HG03196 (cell line): ENCODE measurements around the gene RACGAP1.

Experiments
- ATAC-seq: cut with Tn5 transposase; IDR thresholded peaks from one replicate; pipeline ENCODE4 v1.9.1; 2021; ENCODE audit not compliant: unreplicated experiment

RACGAP1 gene

DNA sequence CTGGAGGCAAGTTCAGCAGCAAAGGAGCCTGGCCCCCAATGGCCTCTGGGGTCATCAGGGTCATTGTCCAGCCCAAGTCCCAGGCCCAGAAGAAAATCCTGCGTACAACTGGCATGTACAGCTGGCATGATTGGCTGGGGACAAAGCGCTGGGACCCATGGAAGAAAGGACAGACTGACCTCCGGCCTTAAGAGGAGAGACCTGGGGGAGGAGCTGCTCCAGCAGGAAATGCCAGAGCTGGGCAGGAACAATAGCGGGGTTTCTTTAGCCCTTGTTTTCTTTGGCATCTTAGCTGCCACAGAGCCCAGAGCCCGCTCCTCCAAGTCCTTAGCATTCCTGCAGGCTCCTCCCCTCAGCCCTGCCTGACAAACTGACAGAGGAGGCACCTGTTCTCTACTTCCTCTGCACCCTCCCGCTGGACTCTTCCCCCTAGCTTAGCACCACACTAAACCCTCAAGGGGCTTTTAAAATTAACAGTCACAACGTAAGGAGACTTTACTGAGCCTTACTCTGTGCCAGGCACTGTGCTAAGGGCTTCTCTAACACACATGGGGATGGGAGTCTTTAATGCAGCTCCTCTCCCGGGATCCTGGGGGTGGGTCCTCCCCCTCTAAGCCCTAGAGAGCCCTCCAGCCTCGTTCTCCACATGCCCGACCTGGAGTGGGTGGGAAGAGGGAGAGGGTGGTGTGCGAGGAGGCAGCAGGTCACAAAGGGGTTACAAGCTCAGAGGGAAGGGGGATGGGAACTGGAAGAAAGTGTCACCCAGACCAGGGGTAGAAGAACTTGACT, 65.4 kb downstream of the RACGAP1 start:
- ATAC-seq = no peak

DNA sequence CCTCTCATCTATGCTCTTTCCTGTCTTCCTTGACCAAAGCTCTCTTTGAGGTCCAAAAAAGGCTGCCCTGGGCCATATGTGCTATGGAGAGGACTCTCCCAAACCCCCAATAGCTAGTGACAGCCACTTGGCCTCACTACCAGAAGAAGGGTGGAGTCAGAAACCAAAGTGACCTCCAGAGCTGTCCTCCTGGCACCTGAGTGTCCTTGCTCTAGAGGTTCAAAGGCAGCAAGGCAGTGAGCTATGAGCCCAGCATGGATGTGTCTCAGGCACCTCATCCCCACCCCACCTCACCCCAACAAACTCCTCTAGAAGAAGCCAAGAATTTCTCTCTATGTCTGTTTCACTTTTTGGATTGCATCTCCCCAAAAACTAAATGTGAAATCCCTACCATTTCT, 67.7 kb downstream of the RACGAP1 start:
- no peak for ATAC-seq

DNA sequence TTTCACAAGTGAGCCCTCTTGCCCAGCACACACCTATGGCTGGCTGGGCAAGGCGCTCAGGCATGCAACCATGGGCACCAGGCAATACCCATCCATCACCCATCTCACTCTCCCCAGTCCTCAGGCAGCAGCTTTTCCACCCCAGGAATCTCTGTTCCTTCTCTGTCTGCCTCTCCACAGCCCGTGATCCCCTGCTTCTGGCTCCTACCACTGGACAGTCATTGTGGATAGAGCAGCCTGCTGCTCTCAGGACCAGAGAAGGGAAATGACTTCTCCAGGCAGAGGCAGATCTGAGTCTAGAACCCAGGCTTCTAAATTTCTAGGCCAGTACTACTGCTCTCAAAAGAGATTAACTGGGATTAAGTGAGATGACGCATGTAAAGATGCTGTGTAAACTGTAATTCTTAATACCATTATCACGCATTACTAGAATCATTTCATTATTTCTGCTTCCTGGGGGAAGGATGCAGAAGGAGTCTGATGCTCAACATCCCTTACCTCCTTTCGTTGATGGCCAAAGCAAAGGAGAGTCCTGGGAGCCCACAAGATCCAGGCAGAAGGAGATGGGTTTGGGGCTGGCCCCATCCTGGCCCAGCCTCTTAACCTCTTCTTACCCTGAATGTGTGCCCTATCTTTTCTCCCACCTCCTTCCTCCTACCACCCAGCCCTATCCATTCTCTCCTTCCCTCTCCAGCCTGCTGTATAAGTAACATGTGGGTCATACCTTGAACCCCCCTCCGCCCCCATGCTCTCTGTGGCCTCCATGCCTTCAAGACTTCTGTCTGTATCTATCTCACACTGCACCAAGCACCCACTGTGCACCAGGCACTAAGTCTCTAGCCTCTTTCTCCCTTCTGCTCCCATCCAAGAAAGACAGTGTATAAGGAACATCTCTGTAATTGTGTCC, 68.4 kb downstream of the RACGAP1 start:
- no peak for ATAC-seq

DNA sequence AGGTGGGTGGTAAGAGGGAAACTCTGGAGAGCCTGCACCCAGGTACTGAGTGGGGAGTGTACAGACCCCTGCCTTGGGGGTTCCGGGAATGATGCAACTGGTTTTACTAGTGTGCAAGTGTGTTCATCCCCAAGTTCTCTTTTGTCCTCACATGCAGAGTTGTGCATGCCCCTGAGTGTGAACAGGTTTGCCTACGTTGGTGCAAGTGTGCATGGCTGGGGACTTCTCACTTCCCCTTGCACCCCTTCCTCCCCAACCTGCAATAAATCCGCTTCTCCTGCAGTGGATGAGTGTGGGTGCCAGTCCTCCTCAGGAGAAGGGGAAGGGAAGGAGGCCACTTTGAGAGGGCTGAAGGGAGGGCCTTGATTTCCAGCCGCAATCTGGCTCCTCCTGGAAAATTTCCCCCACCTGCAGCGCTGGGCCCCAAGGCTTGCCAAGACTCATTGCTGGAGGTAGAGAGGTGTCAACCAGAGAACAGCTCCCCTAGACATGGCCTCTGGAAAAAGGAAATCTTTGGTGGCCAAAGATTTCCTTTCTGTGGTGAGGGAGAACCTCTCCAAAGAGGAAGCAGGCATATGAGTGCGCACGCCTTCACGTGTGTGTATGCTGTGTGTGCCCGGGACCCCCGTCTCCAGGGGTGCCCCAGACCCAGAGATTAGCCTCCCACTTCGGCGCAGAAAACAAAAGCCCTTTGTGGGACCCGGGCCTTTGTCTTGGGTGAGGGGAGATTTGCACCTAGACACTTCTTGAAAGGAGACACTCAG, 69.2 kb downstream of the RACGAP1 start:
- ATAC-seq = no peak

DNA sequence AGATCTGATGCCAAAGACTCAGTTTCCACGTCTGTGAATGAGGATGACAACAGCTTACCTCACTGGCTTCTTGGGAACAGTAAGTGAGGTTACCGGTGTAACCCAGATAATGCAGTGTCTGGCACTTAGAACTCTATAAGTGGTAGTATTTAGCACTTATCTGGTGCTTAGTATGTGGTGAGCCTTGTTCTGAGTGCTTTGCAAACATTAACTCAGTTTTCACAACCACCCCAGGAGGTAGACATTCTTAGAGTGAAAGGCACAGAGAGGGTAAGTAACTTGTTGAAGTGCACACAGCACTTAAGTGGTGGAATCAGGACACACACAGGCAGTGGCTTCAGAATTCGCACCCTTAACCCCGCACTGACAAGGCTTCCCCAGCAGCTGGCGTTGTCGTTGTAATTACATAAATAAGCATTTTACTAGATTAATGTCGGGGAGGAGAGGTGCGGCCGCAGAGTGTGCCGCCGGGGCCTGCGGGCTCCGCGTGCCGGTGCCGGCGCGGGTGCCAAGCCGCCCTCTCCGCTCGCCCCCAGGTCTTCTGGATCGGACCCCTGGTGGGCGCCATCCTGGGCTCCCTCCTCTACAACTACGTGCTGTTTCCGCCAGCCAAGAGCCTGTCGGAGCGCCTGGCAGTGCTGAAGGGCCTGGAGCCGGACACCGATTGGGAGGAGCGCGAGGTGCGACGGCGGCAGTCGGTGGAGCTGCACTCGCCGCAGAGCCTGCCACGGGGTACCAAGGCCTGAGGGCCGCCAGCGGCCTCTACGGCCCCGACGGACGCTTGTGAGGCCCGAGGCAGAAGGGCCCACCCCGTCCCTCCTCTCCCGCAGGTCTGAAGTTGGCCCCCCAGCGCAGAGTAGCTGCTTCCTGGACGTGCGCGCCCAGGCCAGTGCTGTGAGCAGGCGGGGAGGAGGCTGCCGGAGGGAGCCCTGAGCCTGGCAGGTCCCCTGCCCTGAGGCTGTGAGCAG, 70.1 kb downstream of the RACGAP1 start:
- ATAC-seq = no peak

DNA sequence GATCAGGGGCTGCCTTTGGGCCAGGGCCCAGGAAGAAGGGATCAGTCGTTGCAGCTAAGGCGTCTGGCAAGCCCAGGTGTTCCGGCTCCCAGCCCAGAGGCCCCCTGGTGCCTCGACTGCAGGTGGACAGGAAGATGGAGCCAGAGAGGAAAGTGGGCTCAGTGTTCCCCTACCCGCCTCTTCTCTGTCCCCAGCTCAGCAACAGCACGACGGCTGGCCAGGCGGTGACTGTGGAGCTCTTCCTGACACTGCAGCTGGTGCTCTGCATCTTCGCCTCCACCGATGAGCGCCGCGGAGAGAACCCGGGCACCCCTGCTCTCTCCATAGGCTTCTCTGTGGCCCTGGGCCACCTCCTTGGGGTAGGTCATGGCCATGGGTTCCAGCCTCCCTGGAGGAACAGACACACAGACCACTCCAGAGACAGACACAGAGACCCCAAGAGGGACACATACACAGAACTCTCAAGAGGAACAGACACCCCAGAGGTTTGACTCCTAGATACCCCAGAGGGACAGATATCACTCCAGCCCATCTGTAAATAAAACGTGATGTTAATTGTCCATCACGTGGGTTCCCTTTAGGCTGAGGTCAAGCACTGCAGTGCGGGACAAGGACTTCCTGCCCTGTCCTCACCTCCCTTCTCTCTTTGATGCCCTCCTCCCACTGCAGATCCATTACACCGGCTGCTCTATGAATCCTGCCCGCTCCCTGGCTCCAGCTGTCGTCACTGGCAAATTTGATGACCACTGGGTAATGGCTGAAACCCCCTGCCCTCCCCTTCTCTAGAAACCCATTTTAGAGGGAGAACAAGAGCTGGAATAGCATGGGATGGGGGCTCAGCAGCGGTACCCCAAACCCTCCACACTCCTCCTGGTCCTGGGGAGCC, 71.1 kb downstream of the RACGAP1 start:
- no peak for ATAC-seq

DNA sequence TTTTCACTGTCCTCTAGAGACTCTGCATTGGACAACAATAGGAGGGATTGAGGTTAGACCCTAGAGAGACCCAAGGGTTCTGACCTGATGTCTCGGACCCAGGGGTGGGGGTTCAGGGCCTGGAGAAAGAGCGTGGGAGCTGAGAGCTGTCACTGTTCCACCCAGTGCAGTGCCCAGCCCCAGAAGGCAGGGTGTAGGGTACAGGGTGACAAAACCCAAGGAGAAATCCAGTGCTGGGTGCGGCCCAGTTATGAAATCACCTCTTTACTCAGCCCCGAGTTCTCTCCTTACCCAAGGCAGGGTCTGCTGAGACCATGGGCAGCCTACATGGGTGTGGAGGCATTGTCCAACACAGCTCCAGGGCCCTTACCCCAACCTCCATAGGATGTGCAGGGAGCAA, 72.1 kb downstream of the RACGAP1 start:
- no peak for ATAC-seq

DNA sequence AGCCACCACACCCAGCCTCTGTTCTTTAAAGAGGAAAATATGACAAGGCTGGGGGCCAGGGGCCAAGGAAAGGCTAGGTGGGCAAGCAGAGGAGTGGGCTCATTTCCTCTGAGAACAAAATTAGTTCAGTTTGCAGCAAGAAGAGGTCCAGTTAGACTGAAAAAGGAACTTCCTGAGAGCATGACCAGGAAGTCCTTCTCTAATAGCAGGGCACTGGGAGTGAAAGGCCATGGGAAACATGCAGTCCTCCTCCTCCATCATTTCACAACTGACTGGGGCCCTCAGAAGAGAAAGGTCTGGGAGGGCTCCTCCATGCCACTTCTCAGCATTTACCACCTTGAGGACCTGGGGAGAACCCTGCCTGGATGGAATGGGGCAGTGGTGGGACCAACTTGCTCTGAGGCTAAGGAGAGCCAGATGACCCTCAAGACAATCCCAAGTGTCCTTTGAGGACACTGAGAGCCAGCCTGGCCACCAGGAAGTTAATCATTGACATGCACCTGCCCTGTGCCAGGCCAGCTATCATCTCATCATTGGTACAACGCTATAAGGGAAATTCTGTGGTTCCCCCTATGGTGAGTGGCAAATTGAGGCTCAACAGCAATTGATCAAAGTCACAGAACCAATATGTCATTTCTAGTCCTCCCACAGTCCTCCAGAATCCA, 72.8 kb downstream of the RACGAP1 start:
- ATAC-seq = no peak

DNA sequence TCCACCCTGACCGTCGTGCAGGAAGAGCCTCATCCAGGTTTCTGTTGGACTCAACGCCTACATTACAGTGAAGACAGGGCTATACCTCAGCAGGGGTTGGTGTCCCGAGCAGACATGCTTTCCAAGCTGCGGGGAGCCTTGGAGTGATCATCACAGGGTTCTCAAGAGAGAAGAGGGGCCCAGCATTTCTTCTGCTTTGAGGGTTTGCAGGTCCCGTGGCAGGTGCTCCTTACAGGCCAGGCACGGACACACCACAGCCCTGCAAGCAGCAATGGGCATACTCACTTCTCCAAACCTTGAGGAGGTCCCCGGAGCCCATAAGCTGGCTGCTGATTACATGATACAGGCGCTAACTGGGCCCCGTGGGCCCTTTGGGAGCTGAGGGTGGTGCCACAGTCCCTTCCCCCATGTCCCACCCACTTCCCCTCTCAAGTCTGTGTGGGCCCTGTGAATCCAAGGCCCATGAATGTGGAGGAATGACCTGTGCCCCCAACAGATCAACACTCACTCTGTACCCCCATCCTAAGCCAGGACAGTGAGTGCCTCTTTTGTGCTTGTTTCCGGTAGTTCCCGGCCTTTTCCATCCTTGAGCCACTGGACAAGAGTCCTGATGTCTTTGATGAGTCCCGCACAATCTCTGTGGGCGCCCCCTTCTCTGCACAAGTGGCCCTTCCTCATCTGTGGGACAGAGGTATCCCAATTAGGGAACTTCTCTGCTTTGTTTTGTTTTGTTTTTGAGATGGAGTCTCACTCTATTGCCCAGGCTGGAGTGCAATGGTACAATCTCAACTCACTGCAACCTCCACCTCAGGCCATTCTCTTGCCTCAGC, 73.7 kb downstream of the RACGAP1 start:
- no peak for ATAC-seq

DNA sequence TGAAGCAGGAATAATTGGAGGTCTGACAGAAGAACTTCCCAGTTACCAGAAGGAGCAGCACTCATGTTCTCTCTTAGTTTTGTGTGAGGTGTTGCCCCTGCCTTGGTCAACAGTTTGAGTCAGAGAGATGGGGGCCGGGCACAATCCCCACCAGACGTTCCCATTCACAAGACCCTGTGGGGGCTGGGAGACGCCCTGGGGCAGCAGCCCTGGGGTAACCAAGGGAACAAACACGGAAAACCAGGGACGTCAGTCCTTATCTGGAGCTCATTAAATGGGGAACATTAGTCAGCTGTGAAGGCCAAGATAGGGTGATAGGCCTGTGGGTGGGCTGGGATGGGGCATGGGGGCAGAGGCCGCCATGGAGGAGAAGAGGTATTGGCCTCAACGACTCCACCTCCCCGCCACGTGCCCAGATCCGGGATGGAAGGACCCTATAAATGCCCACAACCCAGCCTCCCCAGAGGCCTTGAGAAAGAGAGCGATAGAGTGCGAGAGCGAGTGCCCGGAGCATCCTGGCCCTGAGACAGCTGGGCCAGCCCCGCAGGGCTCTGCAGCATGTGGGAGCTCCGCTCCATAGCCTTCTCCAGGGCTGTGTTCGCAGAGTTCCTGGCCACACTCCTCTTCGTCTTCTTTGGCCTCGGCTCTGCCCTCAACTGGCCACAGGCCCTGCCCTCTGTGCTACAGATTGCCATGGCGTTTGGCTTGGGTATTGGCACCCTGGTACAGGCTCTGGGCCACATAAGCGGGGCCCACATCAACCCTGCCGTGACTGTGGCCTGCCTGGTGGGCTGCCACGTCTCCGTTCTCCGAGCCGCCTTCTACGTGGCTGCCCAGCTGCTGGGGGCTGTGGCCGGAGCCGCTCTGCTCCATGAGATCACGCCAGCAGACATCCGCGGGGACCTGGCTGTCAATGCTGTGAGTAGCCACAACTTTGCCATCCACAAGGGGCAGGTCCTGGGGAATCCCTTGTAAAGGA, 74.7 kb downstream of the RACGAP1 start, which contains the start of gene AQP2:
Gene AQP2 (plus strand): TSS at position 465 of the 979 bp plus-strand sequence. CDS start 94 bp downstream, at position 559.
- ATAC-seq = no peak

DNA sequence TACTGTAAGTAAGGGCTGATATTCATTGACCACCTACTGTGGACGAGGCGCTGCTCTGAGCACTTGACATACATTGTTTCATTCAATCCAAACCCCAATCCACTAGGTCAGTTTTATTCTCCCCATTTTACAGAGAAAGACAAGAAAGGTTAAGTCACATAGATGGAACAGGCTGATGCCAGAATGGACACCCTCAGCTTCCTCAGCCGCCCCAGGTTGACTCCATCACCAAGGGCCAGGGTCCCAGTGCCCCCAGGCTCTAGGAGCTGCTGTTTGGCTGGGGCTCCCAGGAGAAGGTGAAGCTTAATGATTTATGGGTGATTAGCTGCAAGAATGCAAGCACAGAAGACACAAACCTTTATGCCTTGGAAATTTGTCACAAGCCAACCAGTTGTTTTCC, 75.4 kb downstream of the RACGAP1 start:
- ATAC-seq = no peak

DNA sequence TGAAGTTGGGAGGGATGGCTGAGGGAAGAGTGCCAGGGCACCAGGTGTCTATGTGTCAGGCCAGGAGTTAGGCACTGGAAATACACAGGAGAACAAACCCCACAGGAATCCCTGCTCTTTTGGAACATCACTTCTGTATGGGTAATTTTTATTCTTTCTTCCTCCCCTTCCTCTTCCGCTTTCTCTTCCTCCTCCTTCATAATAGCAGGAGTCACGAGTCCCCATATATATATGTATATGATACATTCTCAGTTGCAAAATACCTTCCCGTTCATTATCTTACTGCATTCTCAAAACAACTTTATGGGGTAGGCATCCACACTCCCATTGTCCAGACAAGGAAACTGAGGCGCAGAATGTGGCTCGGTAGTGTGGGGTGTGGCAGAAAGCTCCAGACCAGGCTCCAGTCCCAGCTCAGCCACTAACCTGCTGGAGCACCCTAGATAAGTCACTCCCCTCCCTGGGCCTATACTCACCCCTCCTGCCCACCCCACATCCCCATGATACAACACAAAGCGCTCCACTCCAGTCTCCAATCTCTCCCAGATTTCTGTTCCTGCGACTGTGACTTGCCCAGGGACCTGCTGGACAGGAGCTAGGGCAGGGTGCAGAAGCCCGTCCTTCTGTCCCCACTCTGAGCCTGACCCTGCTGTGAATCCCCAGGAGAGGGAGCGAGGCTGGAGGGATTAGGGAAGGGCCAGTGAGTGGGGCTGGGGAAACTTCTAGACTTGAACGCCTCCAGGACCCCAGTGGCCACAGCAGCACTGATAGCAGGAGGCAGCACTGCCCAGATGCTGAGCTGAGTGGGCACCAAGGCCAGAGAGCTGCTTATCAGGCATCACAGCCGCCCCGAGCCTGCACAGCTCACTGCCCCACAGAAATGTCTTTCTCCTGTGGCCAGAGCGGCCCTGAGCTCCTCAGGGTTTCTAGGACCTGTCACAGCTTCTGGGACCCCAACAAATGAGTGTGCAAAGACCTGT, 76.1 kb downstream of the RACGAP1 start:
- no peak for ATAC-seq

DNA sequence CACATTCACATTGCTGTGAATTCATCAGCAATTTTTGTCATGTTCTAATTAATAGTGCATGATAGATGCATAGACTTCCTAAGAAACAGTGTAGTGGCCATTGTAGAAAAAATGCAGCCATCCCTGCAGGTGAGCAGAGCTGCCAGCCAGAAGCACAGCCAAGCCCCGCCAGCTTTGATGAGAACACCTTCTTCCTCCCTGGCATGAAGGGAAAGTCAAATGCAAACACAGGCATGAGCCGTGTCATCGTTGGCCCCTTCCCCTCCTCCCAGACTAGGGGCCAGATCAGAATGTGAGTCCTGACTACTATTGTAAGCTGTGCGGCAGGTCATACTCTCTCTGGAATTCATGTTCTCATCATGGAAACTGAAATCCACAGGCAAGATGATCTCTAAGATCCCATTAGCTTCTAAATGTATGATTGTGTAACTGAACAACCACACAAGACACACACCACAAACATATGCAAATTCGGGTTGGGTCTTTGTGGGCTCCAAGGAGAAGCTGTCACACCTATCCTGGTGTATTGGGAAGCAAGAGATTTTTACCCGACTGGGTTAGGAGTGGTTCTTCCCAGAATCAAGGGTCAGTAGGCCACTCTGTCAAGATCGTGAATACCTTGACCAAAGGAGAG, 77.6 kb downstream of the RACGAP1 start:
- ATAC-seq = no peak

DNA sequence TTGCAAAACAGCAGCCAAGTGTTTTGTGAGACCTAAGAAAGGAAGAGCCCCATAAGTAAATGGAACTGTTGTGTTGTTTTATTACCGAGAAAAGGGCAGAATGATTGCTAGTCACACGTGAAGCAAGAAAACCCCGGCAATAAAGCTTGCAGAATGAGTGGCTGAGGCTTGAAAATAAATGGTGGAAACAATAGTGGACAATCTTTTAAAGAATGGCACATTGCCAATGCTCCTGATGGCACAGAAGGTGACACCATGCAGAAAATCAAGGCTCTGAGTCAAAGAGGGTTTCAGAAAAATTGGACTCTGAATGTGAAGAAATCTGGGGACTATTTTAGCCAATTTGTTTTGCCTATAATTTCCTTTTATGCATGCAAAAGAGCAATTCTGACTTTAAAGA, 78.8 kb downstream of the RACGAP1 start:
- ATAC-seq = no peak

DNA sequence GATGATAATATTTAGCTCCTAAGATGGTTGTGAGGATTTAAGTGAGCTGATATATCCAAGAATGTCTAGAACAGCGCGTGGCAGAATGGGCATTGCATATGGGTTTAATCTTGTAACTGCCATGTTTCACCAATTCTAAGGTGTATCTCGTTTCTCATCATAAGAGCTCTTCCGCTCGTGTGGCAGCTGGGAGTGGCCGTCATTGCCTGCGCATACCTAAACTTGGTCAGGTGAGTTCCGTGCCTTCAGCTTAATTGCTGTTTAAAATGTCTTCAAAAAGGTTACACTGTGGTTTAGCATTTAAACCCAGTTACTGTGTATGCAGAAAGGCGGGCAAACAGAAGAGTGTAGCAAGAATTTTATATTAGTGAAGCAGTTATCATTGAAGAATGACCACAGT, 79.2 kb downstream of the RACGAP1 start:
- ATAC-seq = no peak
